HCT116 (cell line): ENCODE data around the gene SHTN1. TPM values are rescaled to one million over a fixed set of nuclear protein-coding genes. Genes with fewer than 3 reads are reported as not detected.

Experiments used
- ATAC-seq: fragments of 200-7000 bp; cut with Tn5 transposase; 2 replicates; pipeline ENCODE4 v1.9.1; 2020; ENCODE audit warnings: mild to moderate bottlenecking, moderate library complexity
- BruUV-seq: library from RNA; stranded (reverse); fragments of 400-500 nt; replicated peaks from 2 replicates; lab custom pipeline; 2021; lab: Mats Ljungman, UMichigan
- CTCF ChIA-PET: fragments of 300-600 bp; sonication (Branson Sonifier 250); formaldehyde crosslinking; loops from one replicate; lab custom pipeline; 2021; ENCODE audit warnings: antibody characterized with exemption; lab: Charles Lee
- POLR2A ChIA-PET: fragments of 300-600, 350-600 bp; sonication (Branson Sonifier 250); formaldehyde crosslinking; loops from one replicate; lab custom pipeline; 2021; ENCODE audit warnings: antibody characterized with exemption; lab: Charles Lee
- RAD21 ChIA-PET, 2 experiments: fragments of 300-600 bp; sonication (Branson Sonifier 250); formaldehyde crosslinking; loops; one replicate each; lab custom pipeline; 2023; ENCODE audit warnings: low total read pairs in 2 of 2; ENCODE audit not compliant: uncharacterized antibody in 2 of 2, unreplicated experiment in 2 of 2, low non-redundant PET in 1 of 2; lab: Charles Lee
- DNase-seq: peaks from one replicate; pipeline ENCODE4 v3.0.0-alpha.2; 2010; ENCODE audit warnings: low read depth, low spot score
- H2AFZ ChIP-seq: fragments of 200-600 bp; shearing (Covaris generic), sonication (generic); 2 replicates; pipeline ENCODE4 v1.6.1; 2017; ENCODE audit warnings: low read depth, mixed run types, mixed read lengths, antibody characterized with exemption, low read length; ENCODE audit not compliant: poor library complexity, severe bottlenecking
- H3K27ac ChIP-seq: 2 replicates; pipeline ENCODE4 v1.5.1; 2012; ENCODE audit warnings: low read depth, low read length
- H3K27me3 ChIP-seq: fragments of 200-600 bp; sonication (generic); 2 replicates; pipeline ENCODE4 v1.6.1; 2016; ENCODE audit warnings: mixed run types, low read length, mixed read lengths; ENCODE audit not compliant: insufficient read depth
- H3K36me3 ChIP-seq, 2 experiments: fragments of 200-500 bp in 1 of 2; fragments of 200-600 bp in 1 of 2; sonication (Bioruptor generic) in 1 of 2; sonication (generic) in 1 of 2; 2 replicates each; pipeline versions ENCODE4 v1.5.1 to v1.6.1; 2014 to 2016; ENCODE audit warnings: low read length in 2 of 2, inconsistent platforms in 1 of 2, mixed read lengths in 1 of 2, mixed run types in 1 of 2; ENCODE audit not compliant: insufficient read depth in 2 of 2, control insufficient read depth in 1 of 2
- H3K4me1 ChIP-seq, 2 experiments: fragments of 200-600 bp in 1 of 2; sonication (generic) in 1 of 2; 2 replicates each; pipeline versions ENCODE4 v1.5.1 to v1.6.1; 2012 to 2017; ENCODE audit warnings: low read length in 2 of 2, inconsistent platforms in 1 of 2, mild to moderate bottlenecking in 1 of 2, mixed read lengths in 1 of 2, mixed run types in 1 of 2, moderate library complexity in 1 of 2; ENCODE audit not compliant: insufficient read depth in 2 of 2, control insufficient read depth in 1 of 2
- H3K4me2 ChIP-seq: fragments of 200-600 bp; sonication (generic); 2 replicates; pipeline ENCODE4 v1.6.1; 2017; ENCODE audit warnings: mixed run types, low read length, mixed read lengths
- H3K4me3 ChIP-seq, 2 experiments: fragments of 200-600 bp in 1 of 2; sonication (generic) in 1 of 2; replicated peaks in 1 of 2; 2 replicates each; pipeline ENCODE4 v1.5.1; 2011 to 2016; ENCODE audit warnings: low read length in 2 of 2, control low read depth in 1 of 2, low read depth in 1 of 2, mild to moderate bottlenecking in 1 of 2, mixed read lengths in 1 of 2, mixed run types in 1 of 2
- H3K79me2 ChIP-seq: fragments of 200-600 bp; sonication (generic); 2 replicates; pipeline ENCODE4 v1.6.1; 2017; ENCODE audit warnings: mild to moderate bottlenecking, mixed run types, low read length, moderate library complexity, mixed read lengths; ENCODE audit not compliant: insufficient read depth
- H3K9ac ChIP-seq: fragments of 200-600 bp; sonication (generic); 2 replicates; pipeline ENCODE4 v1.6.1; 2016; ENCODE audit warnings: low read length, mixed read lengths
- H3K9me2 ChIP-seq: fragments of 200-600 bp; sonication (generic), shearing (Covaris generic); 2 replicates; pipeline ENCODE4 v1.6.1; 2017; ENCODE audit warnings: mixed run types, mild to moderate bottlenecking, moderate library complexity; ENCODE audit not compliant: insufficient read depth
- H3K9me3 ChIP-seq, 2 experiments: fragments of 200-500 bp in 1 of 2; fragments of 200-600 bp in 1 of 2; sonication (Bioruptor generic) in 1 of 2; sonication (generic) in 1 of 2; 2 replicates each; pipeline ENCODE4 v1.6.1; 2014 to 2017; ENCODE audit warnings: low read length in 2 of 2, mixed read lengths in 2 of 2, inconsistent platforms in 1 of 2, low read depth in 1 of 2, mild to moderate bottlenecking in 1 of 2, mixed run types in 1 of 2, moderate library complexity in 1 of 2; ENCODE audit not compliant: control insufficient read depth in 1 of 2, insufficient read depth in 1 of 2
- H4K20me1 ChIP-seq: fragments of 200-600 bp; sonication (generic), shearing (Covaris generic); 2 replicates; pipeline ENCODE4 v1.6.1; 2017; ENCODE audit warnings: mixed run types, mild to moderate bottlenecking, moderate library complexity; ENCODE audit not compliant: insufficient read depth
- CBX3 ChIP-seq: IDR thresholded peaks from 2 replicates; pipeline ENCODE4 v1.6.1; 2012; ENCODE audit warnings: low read depth
- EGR1 ChIP-seq: IDR thresholded peaks from 2 replicates; pipeline ENCODE4 v1.6.1; 2012; ENCODE audit warnings: low read depth
- ELF1 ChIP-seq: IDR thresholded peaks from 2 replicates; pipeline ENCODE4 v1.6.1; 2012; ENCODE audit warnings: low read depth, borderline replicate concordance
- EZH2 ChIP-seq: fragments of 200-600 bp; sonication (generic); IDR thresholded peaks from 2 replicates; pipeline ENCODE4 v1.6.1; 2017; ENCODE audit warnings: antibody characterized with exemption, mixed run types
- EZH2phosphoT487 ChIP-seq: fragments of 200-600 bp; IDR thresholded peaks from 2 replicates; pipeline ENCODE4 v1.6.1; 2018; ENCODE audit warnings: antibody characterized with exemption, borderline replicate concordance
- FOSL1 ChIP-seq: IDR thresholded peaks from 2 replicates; pipeline ENCODE4 v1.6.1; 2012; ENCODE audit warnings: low read depth
- JUND ChIP-seq: IDR thresholded peaks from 2 replicates; pipeline ENCODE4 v1.6.1; 2012
- POLR2AphosphoS5 ChIP-seq: IDR thresholded peaks from 2 replicates; pipeline ENCODE4 v1.6.1; 2011; ENCODE audit warnings: mild to moderate bottlenecking, low read depth, low read length, moderate library complexity
- SIN3A ChIP-seq: IDR thresholded peaks from 2 replicates; pipeline ENCODE4 v1.6.1; 2012; ENCODE audit warnings: low read depth
- SP1 ChIP-seq: IDR thresholded peaks from 2 replicates; pipeline ENCODE4 v1.6.1; 2012; ENCODE audit warnings: low read depth
- SRF ChIP-seq: IDR thresholded peaks from 2 replicates; pipeline ENCODE4 v1.6.1; 2012; ENCODE audit warnings: low read depth
- TCF7L2 ChIP-seq: IDR thresholded peaks from 2 replicates; pipeline ENCODE4 v1.7.0; 2011; ENCODE audit warnings: borderline replicate concordance, inconsistent platforms; ENCODE audit not compliant: insufficient read depth, insufficient read length; ENCODE audit errors: extremely low read depth
- ZFX ChIP-seq: fragments of 450-650 bp; IDR thresholded peaks from 2 replicates; pipeline ENCODE4 v1.6.1; 2017
- ZNF274 ChIP-seq: fragments of 200-500 bp; sonication (Bioruptor generic); IDR thresholded peaks from 2 replicates; pipeline ENCODE4 v1.6.1; 2014; ENCODE audit warnings: mild to moderate bottlenecking, low read depth, low read length, inconsistent platforms
- intact Hi-C: fragments of 100-400 bp; cut with micrococcal nuclease; formaldehyde crosslinking; loops from 2 replicates; pipeline ENCODE4 v1.10.0; 2022
- total RNA-seq: library from RNA; stranded (reverse); gene quantifications from one replicate; pipeline ENCODE4 v1.2.1, GENCODE V29; 2021; ENCODE audit not compliant: unreplicated experiment
- TF ChIP-seq, protein P1 (sequence below): IDR thresholded peaks from 2 replicates; pipeline ENCODE4 v1.6.1; 2012
- TF ChIP-seq, protein P2 (sequence below), 3 experiments: fragments of 200-600 bp in 1 of 3; sonication (generic) in 1 of 3; IDR thresholded peaks in 2 of 3; conservative IDR thresholded peaks in 1 of 3; 2 replicates each; pipeline ENCODE4 v1.5.1; 2012 to 2017; ENCODE audit warnings: low read depth in 2 of 3, low read length in 2 of 3, antibody characterized with exemption in 1 of 3, borderline replicate concordance in 1 of 3, control low read depth in 1 of 3, mild to moderate bottlenecking in 1 of 3, mixed read lengths in 1 of 3, mixed run types in 1 of 3, moderate library complexity in 1 of 3; ENCODE audit not compliant: insufficient read depth in 1 of 3

The SHTN1 gene
- total RNA-seq, 1 experiment from 2014 or later = 64.0 TPM

DNA sequence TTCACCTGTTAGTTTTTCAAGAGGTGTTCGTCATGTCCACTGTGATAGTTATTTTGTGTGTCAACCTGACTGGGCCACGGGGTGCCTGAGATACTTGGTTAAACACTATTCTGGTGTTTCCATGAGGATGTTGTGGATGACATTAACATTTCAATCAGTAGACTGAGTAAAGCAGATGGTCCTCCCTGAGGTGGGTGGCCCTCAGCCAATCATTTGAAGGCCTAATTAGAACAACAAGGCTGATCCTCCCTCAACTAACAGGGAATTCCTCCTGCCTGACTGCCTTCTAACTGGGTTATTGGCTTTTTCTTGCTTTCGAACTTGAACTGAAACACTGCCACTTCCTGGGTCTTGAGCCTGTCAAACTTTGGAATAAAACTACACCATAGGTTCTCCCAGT is 79.9 kb downstream of the SHTN1 start:
- ChIA-PET POLR2A (no interaction called here), CTCF (no interaction called here), RAD21 (no interaction called here)
- 0 out of 4 replicates have a peak, but pooled peaks cover 0 to 2% of the 10 kb centered on the region in 2 experiments for H3K4me1 ChIP-seq
- H3K9me2 ChIP-seq = no peaks in the 10 kb centered on the region
- DNase-seq = no peak
- no peaks in the 10 kb centered on the region for H4K20me1 ChIP-seq
- H3K79me2 ChIP-seq = no peaks in the 10 kb centered on the region
- no peak overlapping the region for H3K27ac ChIP-seq
- H2AFZ ChIP-seq = no peak overlapping the region
- H3K36me3 ChIP-seq = peaks cover 27 to 37% of the 10 kb centered on the region in 2 experiments; a peak in 3 of 4 replicates
- ATAC-seq = no peak
- H3K9ac ChIP-seq = no peak overlapping the region
- H3K9me3 ChIP-seq = no peaks in the 10 kb centered on the region
- H3K27me3 ChIP-seq = no peaks in the 10 kb centered on the region
- H3K4me2 ChIP-seq = no peak overlapping the region
- no TSS peak for BruUV-seq
- no peak for TF ChIP-seq POLR2AphosphoS5
- no peak for TF ChIP-seq SIN3A
- TF ChIP-seq ZNF274 = no peak
- TF ChIP-seq, protein P1, sequence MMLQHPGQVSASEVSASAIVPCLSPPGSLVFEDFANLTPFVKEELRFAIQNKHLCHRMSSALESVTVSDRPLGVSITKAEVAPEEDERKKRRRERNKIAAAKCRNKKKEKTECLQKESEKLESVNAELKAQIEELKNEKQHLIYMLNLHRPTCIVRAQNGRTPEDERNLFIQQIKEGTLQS = no peak
- no peak for TF ChIP-seq JUND
- TF ChIP-seq FOSL1 = no peak
- TF ChIP-seq, protein P2, sequence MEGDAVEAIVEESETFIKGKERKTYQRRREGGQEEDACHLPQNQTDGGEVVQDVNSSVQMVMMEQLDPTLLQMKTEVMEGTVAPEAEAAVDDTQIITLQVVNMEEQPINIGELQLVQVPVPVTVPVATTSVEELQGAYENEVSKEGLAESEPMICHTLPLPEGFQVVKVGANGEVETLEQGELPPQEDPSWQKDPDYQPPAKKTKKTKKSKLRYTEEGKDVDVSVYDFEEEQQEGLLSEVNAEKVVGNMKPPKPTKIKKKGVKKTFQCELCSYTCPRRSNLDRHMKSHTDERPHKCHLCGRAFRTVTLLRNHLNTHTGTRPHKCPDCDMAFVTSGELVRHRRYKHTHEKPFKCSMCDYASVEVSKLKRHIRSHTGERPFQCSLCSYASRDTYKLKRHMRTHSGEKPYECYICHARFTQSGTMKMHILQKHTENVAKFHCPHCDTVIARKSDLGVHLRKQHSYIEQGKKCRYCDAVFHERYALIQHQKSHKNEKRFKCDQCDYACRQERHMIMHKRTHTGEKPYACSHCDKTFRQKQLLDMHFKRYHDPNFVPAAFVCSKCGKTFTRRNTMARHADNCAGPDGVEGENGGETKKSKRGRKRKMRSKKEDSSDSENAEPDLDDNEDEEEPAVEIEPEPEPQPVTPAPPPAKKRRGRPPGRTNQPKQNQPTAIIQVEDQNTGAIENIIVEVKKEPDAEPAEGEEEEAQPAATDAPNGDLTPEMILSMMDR (IDR thresholded peaks at IDR 0.05 in 2 of 3, conservative IDR thresholded peaks at IDR 0.05 in 1 of 3; ENCODE audit: borderline replicate concordance in 1 of 3, insufficient read depth in 1 of 3, low read depth in 2 of 3, low read length in 2 of 3) = no peak
- TF ChIP-seq ELF1 = no peak
- no peak for TF ChIP-seq EGR1
- no peak for TF ChIP-seq SRF
- TF ChIP-seq ZFX = no peak
- no peak for TF ChIP-seq EZH2phosphoT487
- TF ChIP-seq EZH2 = no peak
- no peak for TF ChIP-seq CBX3
- no peak for TF ChIP-seq SP1
- TF ChIP-seq TCF7L2 = no peak
- H3K4me3 ChIP-seq = no peak overlapping the region
- intact Hi-C loops = no loop called here
